SK-N-SH (cell line): ENCODE measurements around the gene MLLT6. TPM values are rescaled to one million over a fixed set of nuclear protein-coding genes. Genes with fewer than 3 reads are reported as not detected.
A peak's percentile ranks its signal among the peaks of the same experiment; 100 is the strongest.

Source experiments
- CTCF ChIA-PET: fragments of 300-600, 350-600 bp; formaldehyde crosslinking; extraction: SDS; loops from one replicate; lab custom pipeline; 2021; lab: Yijun Ruan, JAX
- POLR2A ChIA-PET: fragments of 350-600 bp; sonication (Branson Sonifier 250); formaldehyde crosslinking; extraction: SDS; loops from one replicate; lab custom pipeline; 2020; ENCODE audit warnings: antibody characterized with exemption, inconsistent platforms; lab: Yijun Ruan, JAX
- DNase-seq: peaks from one replicate; pipeline ENCODE4 v3.0.0; 2012
- H2AFZ ChIP-seq: fragments of 200-600 bp; sonication (generic); 2 replicates; pipeline ENCODE4 v1.8.1; 2016; ENCODE audit warnings: antibody characterized with exemption, mild to moderate bottlenecking, low read depth
- H3F3A ChIP-seq: fragments of 200-600 bp; sonication (generic); replicated peaks from 2 replicates; pipeline ENCODE3; 2016; ENCODE audit warnings: antibody characterized with exemption, mild to moderate bottlenecking; ENCODE audit not compliant: insufficient read depth
- H3K27ac ChIP-seq, 2 experiments: fragments of 200-500 bp in 1 of 2; fragments of 200-600 bp in 1 of 2; sonication (Bioruptor generic) in 1 of 2; sonication (generic), shearing (Covaris generic) in 1 of 2; 2 replicates each; pipeline versions ENCODE4 v1.5.1 to v1.6.1; 2014 to 2016; ENCODE audit warnings: low read depth in 2 of 2, inconsistent platforms in 1 of 2, low read length in 1 of 2, mild to moderate bottlenecking in 1 of 2, mixed read lengths in 1 of 2
- H3K27me3 ChIP-seq: fragments of 200-600 bp; sonication (generic), shearing (Covaris generic); 2 replicates; pipeline ENCODE4 v1.6.1; 2016; ENCODE audit warnings: mixed run types; ENCODE audit not compliant: insufficient read depth
- H3K36me3 ChIP-seq, 2 experiments: fragments of 200-500 bp in 1 of 2; fragments of 200-600 bp in 1 of 2; sonication (Bioruptor generic) in 1 of 2; sonication (generic) in 1 of 2; replicated peaks in 1 of 2; 2 replicates each; pipeline versions ENCODE3 to v1.5.1; 2014 to 2016; ENCODE audit warnings: low read length in 1 of 2, mild to moderate bottlenecking in 1 of 2; ENCODE audit not compliant: insufficient read depth in 2 of 2, control insufficient read depth in 1 of 2
- H3K4me1 ChIP-seq, 2 experiments: fragments of 200-500 bp in 1 of 2; fragments of 200-600 bp in 1 of 2; sonication (Bioruptor generic) in 1 of 2; sonication (generic), shearing (Covaris generic) in 1 of 2; 2 replicates each; pipeline versions ENCODE4 v1.5.1 to v1.6.1; 2014 to 2016; ENCODE audit warnings: low read depth in 1 of 2, low read length in 1 of 2, mixed run types in 1 of 2; ENCODE audit not compliant: insufficient read depth in 2 of 2, control insufficient read depth in 1 of 2
- H3K4me2 ChIP-seq: fragments of 200-600 bp; sonication (generic), shearing (Covaris generic); 2 replicates; pipeline ENCODE4 v1.6.1; 2017; ENCODE audit warnings: mixed run types
- H3K4me3 ChIP-seq, 2 experiments: fragments of 200-500 bp in 1 of 2; fragments of 200-600 bp in 1 of 2; sonication (Bioruptor generic) in 1 of 2; sonication (generic), shearing (Covaris generic) in 1 of 2; 2 replicates each; pipeline versions ENCODE4 v1.5.1 to v1.8.1; 2014 to 2016; ENCODE audit warnings: low read depth in 2 of 2, inconsistent platforms in 1 of 2, low read length in 1 of 2, mild to moderate bottlenecking in 1 of 2, mixed read lengths in 1 of 2, moderate library complexity in 1 of 2
- H3K79me2 ChIP-seq: fragments of 200-600 bp; sonication (generic); 2 replicates; pipeline ENCODE4 v1.8.1; 2017; ENCODE audit warnings: mild to moderate bottlenecking; ENCODE audit not compliant: insufficient read depth
- H3K9ac ChIP-seq: fragments of 200-600 bp; sonication (generic); 2 replicates; pipeline ENCODE4 v1.6.1; 2017; ENCODE audit warnings: mixed run types
- H3K9me2 ChIP-seq: fragments of 200-600 bp; sonication (generic); 2 replicates; pipeline ENCODE4 v1.6.1; 2017; ENCODE audit warnings: mixed run types
- H3K9me3 ChIP-seq: fragments of 200-600 bp; sonication (generic); 2 replicates; pipeline ENCODE4 v1.6.1; 2017; ENCODE audit warnings: mixed run types, mild to moderate bottlenecking, moderate library complexity
- H4K20me1 ChIP-seq: fragments of 200-600 bp; sonication (generic); 2 replicates; pipeline ENCODE4 v1.6.1; 2017; ENCODE audit warnings: mild to moderate bottlenecking, mixed run types; ENCODE audit not compliant: insufficient read depth
- CHD2 ChIP-seq: fragments of 150-350 bp; IDR thresholded peaks from 2 replicates; pipeline ENCODE4 v1.6.1; 2018; ENCODE audit warnings: low read length; ENCODE audit not compliant: partially characterized antibody
- CTCF ChIP-seq: fragments of 200-600 bp; sonication (generic); IDR thresholded peaks from 2 replicates; pipeline ENCODE4 v1.6.1; 2017; ENCODE audit warnings: antibody characterized with exemption, mild to moderate bottlenecking, moderate library complexity
- IRF3 ChIP-seq: fragments of 150-350 bp; IDR thresholded peaks from 2 replicates; pipeline ENCODE4 v1.6.1; 2016; ENCODE audit warnings: mild to moderate bottlenecking, low read depth, low read length
- NRF1 ChIP-seq: IDR thresholded peaks from 2 replicates; pipeline ENCODE4 v1.6.1; 2012; ENCODE audit warnings: low read depth, mild to moderate bottlenecking, low read length
- RAD21 ChIP-seq: IDR thresholded peaks from 2 replicates; pipeline ENCODE4 v1.6.1; 2012; ENCODE audit warnings: mild to moderate bottlenecking, low read length
- RCOR1 ChIP-seq: fragments of 150-350 bp; IDR thresholded peaks from 2 replicates; pipeline ENCODE4 v1.6.1; 2017; ENCODE audit warnings: antibody characterized with exemption, low read length
- SMC3 ChIP-seq: IDR thresholded peaks from 2 replicates; pipeline ENCODE4 v1.6.1; 2012; ENCODE audit warnings: low read depth, low read length, improper control_type of control experiment
- TCF12 ChIP-seq: IDR thresholded peaks from 2 replicates; pipeline ENCODE4 v1.4.0; 2012
- WGBS: methylation state at CpG from one replicate; pipeline ENCODE4 v1.1.6; 2017; ENCODE audit warnings: low lambda C conversion rate; 5-methylcytosine and 5-hydroxymethylcytosine counted together
- polyA plus RNA-seq, 3 experiments: library from polyadenylated mRNA; depleted of rRNA; stranded (reverse); fragments of >200 nt; gene quantifications; 2 replicates each; pipeline ENCODE4 v1.2.3, GENCODE V29; 2012

MLLT6 gene
- polyA plus RNA-seq, 1 of the 3 experiments (the other 2 are of a cell fraction), result 41.5 TPM

- POLR2A ChIA-PET, result interaction anchor here (0.6 kb wide), 1 partner anchor 246 kb away, joined by 3 read pairs; no protein-coding TSS in a partner anchor
Measured at GRCh38 chr17:38667099-38667786, 37.8 kb upstream of the MLLT6 start.

GRCh38 chr17:38667787-38668122, 37.3 kb upstream of the MLLT6 start:
- H3K79me2 ChIP-seq, result no peaks in the 10 kb centered on the region
- no peak overlapping the region for H2AFZ ChIP-seq
- no peaks in the 10 kb centered on the region for H3K27me3 ChIP-seq
- H3K4me1 ChIP-seq, result peaks cover 0 to 10% of the 10 kb centered on the region in 2 experiments; a peak in 1 of 4 replicates
- H3K36me3 ChIP-seq, result no peaks in the 10 kb centered on the region
- no peaks in the 10 kb centered on the region for H3K9me2 ChIP-seq
- 3% methylated on average over 2 of the region's 2 CpGs for WGBS
- H3K27ac ChIP-seq, result no peak overlapping the region
- peak overlapping the region in 1 of 2 experiments; percentile 50; a peak in 1 of 4 replicates for H3K4me3 ChIP-seq
- no peaks in the 10 kb centered on the region for H3K9me3 ChIP-seq
- H4K20me1 ChIP-seq, result no peaks in the 10 kb centered on the region
- POLR2A ChIA-PET, result interaction anchor here (0.6 kb wide), 1 partner anchor 247 kb away, joined by 3 read pairs; no protein-coding TSS in a partner anchor
- no peak overlapping the region for H3K9ac ChIP-seq
- no peak overlapping the region for H3K4me2 ChIP-seq
- CTCF ChIA-PET, result interaction anchor here (0.6 to 10.6 kb wide), 69 partner anchors 9 to 339 kb away, joined by 3 to 111 read pairs (median 5); partner anchors contain the start of genes ARHGAP23, CISD3 and SRCIN1
- H3F3A ChIP-seq, result no peaks in the 10 kb centered on the region
- TF ChIP-seq TCF12 (no peak), RAD21 (no peak)
- DNase-seq, result no peak

More at GRCh38 chr17:38667099-38667786, 37.8 kb upstream of the MLLT6 start:
- TF ChIP-seq NRF1, result no peak
- peak; percentile 98 for TF ChIP-seq RAD21
- peak; percentile 87 for TF ChIP-seq SMC3
- TF ChIP-seq RCOR1, result peak; percentile 43; the same call in 1 of the 2 replicates
- peak; percentile 20 for TF ChIP-seq CHD2
- TF ChIP-seq IRF3, result no peak
- peak; percentile 99 for TF ChIP-seq CTCF
- Histone ChIP-seq H3K27me3 (no peaks in the 10 kb centered on the region), H3K4me3 (peak overlapping the region in 1 of 2 experiments; percentile 50; a peak in 1 of 4 replicates), H3K4me1 (peaks cover 0 to 6% of the 10 kb centered on the region in 2 experiments; a peak in 1 of 4 replicates), H3K36me3 (no peaks in the 10 kb centered on the region), H4K20me1 (no peaks in the 10 kb centered on the region), H3K9me2 (no peaks in the 10 kb centered on the region), H3K9ac (no peak overlapping the region), H2AFZ (no peak overlapping the region), H3K27ac (no peak overlapping the region), H3K79me2 (no peaks in the 10 kb centered on the region), H3F3A (no peaks in the 10 kb centered on the region), H3K9me3 (no peaks in the 10 kb centered on the region), H3K4me2 (no peak overlapping the region)
- peak; percentile 88 for DNase-seq
- CTCF ChIA-PET, result interaction anchor here (0.6 to 10.6 kb wide), 80 partner anchors 9 to 1025 kb away, joined by 3 to 111 read pairs (median 5); partner anchors contain the start of genes ARHGAP23, CISD3 and SRCIN1
- WGBS, result 15% methylated on average over 7 of the region's 7 CpGs
